C4-2B (cell line): Measurements from ENCODE around the gene GSTA2.

Experiments
- H3K27ac ChIP-seq: fragments of 450-650 bp; 2 replicates; pipeline ENCODE4 v1.5.1; 2017
- ZFX ChIP-seq: fragments of 450-650 bp; IDR thresholded peaks from 2 replicates; pipeline ENCODE4 v1.6.1; 2017
- TF ChIP-seq, protein P1 (sequence below): fragments of 450-650 bp; conservative IDR thresholded peaks from 2 replicates; pipeline ENCODE4 v1.5.1; 2017; ENCODE audit warnings: mild to moderate bottlenecking

GSTA2 gene

DNA sequence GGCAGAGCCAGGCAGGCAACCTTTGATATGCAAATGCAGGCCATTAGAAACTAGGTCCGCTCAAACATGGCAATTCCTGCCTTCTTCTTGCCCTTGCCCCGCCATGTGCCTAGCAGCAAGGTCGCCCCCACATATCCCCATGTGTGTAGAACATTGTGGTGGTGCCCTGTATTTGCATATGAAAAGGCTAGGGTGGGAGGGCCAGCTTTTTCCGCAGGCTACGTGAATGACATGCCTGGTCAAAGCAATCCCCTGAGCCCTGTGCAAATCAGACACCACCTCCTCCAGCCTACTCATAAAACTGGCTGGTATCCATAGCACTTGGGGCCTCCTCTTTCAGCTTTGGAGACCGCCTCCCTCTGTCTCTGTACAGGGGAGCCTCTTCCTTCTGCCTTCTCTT lies 31.6 kb downstream of the GSTA2 start:
- H3K27ac ChIP-seq: no peak overlapping the region
- TF ChIP-seq, protein P1, sequence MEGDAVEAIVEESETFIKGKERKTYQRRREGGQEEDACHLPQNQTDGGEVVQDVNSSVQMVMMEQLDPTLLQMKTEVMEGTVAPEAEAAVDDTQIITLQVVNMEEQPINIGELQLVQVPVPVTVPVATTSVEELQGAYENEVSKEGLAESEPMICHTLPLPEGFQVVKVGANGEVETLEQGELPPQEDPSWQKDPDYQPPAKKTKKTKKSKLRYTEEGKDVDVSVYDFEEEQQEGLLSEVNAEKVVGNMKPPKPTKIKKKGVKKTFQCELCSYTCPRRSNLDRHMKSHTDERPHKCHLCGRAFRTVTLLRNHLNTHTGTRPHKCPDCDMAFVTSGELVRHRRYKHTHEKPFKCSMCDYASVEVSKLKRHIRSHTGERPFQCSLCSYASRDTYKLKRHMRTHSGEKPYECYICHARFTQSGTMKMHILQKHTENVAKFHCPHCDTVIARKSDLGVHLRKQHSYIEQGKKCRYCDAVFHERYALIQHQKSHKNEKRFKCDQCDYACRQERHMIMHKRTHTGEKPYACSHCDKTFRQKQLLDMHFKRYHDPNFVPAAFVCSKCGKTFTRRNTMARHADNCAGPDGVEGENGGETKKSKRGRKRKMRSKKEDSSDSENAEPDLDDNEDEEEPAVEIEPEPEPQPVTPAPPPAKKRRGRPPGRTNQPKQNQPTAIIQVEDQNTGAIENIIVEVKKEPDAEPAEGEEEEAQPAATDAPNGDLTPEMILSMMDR: no peak
- TF ChIP-seq ZFX: no peak

DNA sequence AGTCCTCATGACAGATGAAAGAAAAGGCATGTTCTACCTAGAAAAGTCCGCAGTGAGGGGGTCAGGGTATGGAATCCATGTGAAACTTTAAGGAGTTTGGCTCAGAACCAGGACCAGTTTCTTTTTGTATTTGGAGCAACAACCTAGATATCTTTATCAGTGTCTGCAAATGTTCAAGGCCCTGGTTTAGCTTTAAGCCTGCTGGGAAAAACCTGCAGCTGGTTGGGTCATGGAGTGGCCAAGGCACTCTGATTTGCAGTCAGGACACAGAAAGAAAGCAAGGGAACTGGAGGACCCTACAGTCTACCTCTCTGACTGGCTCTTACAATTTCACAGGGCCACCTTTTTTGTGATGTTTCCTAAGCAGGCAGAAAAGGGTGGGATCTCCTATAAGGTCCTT lies 33.7 kb downstream of the GSTA2 start:
- no peak overlapping the region for H3K27ac ChIP-seq
- TF ChIP-seq, protein P1: no peak
- TF ChIP-seq ZFX: no peak

DNA sequence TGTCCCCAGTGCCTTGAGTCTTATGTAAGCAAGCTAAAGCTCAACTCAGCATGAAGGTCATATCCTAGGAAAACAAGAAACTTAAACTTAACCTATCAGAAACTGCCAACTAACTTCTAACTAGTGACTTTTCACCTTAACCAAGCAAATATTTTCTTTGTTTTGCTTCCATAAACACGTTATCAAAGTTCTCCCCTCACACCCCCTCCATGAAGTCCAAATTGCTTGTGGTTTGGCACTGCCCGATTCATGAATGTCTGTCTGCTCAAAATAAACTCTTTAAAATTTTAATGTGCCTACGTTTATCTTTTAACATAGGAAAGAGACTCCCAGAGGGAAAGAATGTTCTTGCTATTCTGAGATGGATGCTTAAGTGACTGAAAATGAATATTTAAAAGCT lies 34.9 kb downstream of the GSTA2 start:
- TF ChIP-seq, protein P1: no peak
- no peak for TF ChIP-seq ZFX
- no peak overlapping the region; the same call in 1 of the 2 replicates for H3K27ac ChIP-seq

DNA sequence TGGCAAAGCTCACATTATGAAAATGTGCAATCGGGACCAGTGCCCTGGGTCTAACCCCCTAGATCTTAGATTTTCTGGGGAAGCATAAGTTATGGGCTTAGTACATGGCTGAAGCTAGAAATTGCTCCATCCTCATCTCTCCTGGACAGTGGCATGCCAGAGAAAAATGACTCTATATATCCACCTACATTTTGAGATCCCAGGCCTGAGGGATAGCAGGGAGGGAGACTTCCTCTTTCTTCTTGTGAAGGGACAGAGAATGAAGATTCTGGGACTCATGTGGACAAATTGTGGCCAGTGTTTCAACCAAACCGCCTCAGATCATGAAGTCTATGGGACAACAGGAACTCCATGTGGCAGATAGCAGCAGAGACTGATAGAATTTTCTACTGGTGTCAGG lies 35.4 kb downstream of the GSTA2 start:
- TF ChIP-seq, protein P1: no peak
- TF ChIP-seq ZFX: no peak
- H3K27ac ChIP-seq: peak overlapping the region; percentile 14; the same call in 1 of the 2 replicates

DNA sequence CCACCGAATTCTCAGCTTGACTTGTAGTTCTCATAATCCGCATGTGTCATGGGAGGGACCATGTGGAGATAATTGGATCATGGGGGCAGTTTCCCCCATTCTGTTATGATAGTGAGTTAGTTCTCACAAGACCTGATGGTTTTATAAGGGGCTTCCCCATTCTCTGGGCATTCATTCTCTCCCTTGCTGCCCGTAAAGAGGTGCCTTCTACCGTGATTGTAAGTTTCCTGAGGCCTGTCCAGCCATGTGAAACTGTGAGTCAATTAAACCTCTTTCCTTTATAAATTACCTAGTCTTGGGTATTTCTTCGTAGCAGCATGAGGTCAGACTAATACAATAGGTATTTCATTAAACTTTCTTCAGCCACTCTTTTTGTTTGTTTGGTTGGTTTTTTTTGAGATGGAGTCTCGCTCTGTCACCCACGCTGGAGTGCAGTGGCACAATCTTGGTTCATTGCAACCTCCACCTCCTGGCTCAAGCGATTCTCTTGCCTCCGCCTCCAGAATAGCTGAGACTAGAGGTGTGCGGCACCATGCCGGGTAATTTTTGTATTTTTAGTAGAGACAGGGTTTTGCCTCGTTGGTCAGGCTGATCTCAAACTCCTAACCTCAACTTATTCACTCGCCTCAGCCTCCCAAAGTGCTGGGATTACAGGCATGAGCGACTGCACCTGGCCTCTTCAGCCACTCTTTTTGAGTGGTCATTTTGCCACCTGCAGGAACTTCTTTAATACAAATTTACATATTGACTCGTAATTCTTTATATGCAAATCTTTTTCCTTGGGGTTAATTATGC lies 36.3 kb downstream of the GSTA2 start:
- no peak for TF ChIP-seq ZFX
- peak overlapping the region; percentile 77 for H3K27ac ChIP-seq

DNA sequence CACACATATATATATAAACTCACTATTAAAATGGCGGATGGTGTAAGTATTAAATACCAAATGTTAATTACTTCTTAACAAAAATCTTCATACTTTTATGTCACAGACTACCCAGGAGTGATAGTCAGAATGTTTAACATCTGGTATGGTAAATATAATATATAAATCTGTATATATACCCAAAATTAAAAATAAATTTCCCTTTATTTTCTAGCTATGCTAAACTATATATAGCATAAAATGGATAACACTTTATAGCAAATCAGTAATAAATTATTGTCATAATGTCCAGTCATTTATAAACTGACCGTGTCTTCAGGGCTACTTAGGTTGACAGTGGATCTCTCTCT lies 37.1 kb downstream of the GSTA2 start:
- H3K27ac ChIP-seq: peak overlapping the region; percentile 77; the same call in 1 of the 2 replicates
- TF ChIP-seq, protein P1: no peak
- TF ChIP-seq ZFX: no peak

DNA sequence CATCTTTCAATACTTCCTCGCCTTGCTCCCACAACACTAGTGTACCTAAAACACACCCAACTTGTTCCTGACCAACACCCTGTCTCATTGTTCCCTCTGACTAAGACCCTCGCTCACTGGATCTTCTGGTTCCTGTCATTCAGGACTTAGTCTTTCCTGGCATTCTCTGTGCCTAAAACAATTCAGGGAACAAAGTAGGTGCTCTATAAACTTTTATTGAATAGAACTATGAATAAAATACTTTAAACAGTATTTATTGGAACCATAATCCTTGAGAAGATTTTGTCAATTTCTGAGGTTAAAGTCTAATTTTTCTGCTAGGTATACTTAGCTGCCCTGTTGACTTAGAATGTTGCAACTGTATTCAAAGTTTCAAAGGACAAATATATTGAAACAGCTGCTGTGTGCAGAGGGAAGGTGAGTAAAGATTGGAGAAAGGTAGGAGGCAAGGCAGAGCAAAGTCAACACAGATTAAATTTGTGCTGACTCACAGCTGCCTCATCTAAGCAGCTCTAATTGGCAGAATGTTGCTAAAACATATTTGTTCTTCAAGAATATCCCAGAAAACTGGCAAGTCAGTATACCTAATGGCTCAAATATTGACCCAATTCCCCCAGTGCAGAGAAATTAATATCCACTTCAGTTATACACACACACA lies 37.6 kb downstream of the GSTA2 start:
- H3K27ac ChIP-seq: peak overlapping the region; percentile 79
- TF ChIP-seq ZFX: no peak
- TF ChIP-seq, protein P1: no peak

DNA sequence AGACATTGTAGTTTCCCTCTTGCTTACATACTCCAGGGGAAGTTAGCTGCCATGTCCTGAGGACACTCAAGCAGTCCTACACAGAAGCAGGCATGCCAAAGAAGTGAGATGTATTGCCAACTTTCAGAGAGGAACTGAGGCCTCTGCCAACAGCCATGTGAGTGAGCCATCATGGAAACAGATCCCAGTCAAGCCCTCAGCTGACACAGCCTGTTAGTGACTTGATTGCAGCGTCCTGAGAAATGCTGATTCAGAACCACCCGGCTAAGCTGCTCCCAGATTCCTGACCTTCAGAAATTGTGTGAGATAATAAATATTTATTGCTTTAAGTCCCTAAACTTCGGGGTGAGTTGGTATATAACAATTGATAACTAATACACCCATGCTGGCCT lies 38.1 kb downstream of the GSTA2 start:
- H3K27ac ChIP-seq: peak overlapping the region; percentile 79
- TF ChIP-seq, protein P1: no peak
- no peak for TF ChIP-seq ZFX
